ENCODE data around the gene C19orf73. TPM values are rescaled to one million over a fixed set of nuclear protein-coding genes. Genes with fewer than 3 reads are reported as not detected.

The C19orf73 gene
- total RNA-seq, 4 donors from 2014 or later = 0.83 to 3.3 (median 1.9) TPM

GRCh38 chr19:49145573-49146407 is 26.8 kb upstream of the C19orf73 start:
- 8% methylated on average over 30 of the region's 30 CpGs for WGBS
- Histone ChIP-seq H3K27ac (replicated peaks in 1 of 4) (peak overlapping the region in 2 of 4 donors; percentile 18 to 50), H3K4me3 (peak overlapping the region; percentile 21 to 54 (median 37)), H3K9me3 (no peaks in the 10 kb centered on the region), H3K36me3 (no peaks in the 10 kb centered on the region), H3K27me3 (no peaks in the 10 kb centered on the region), H3K4me1 (peaks cover 31 to 56% (median 53%) of the 10 kb centered on the region in 4 donors)
- no peak for DNase-seq (ENCODE audit: extremely low spot score)
- intact Hi-C loops (cut with DNase I) = loop anchor here (5.0 kb wide), 2 partner anchors 33 to 48 kb away; partner anchors contain the start of gene LIN7B
- no peak for TF ChIP-seq EP300 (IDR thresholded peaks at IDR 0.05)
- TF ChIP-seq CTCF (IDR thresholded peaks at IDR 0.05) = peak; percentile 90 to 95 (median 92)
- peak in 1 of 2 donors; percentile 29 for TF ChIP-seq POLR2AphosphoS5 (IDR thresholded peaks at IDR 0.05)
- TF ChIP-seq POLR2A (IDR thresholded peaks at IDR 0.05; ENCODE audit: low read depth) = no peak

GRCh38 chr19:49142866-49143335 is 24.0 kb upstream of the C19orf73 start:
- Histone ChIP-seq H3K27ac (replicated peaks in 1 of 4) (peak overlapping the region in 2 of 4 donors; percentile 18 to 58), H3K27me3 (no peaks in the 10 kb centered on the region), H3K4me3 (peak overlapping the region; percentile 50 to 68 (median 57)), H3K36me3 (no peaks in the 10 kb centered on the region), H3K4me1 (peaks cover 21 to 33% (median 30%) of the 10 kb centered on the region in 4 donors), H3K9me3 (no peaks in the 10 kb centered on the region)
- intact Hi-C loops (cut with DNase I) = no loop called here
- 3% methylated on average over 21 of the region's 21 CpGs for WGBS
- TF ChIP-seq CTCF (IDR thresholded peaks at IDR 0.05) (no peak), POLR2AphosphoS5 (IDR thresholded peaks at IDR 0.05) (peak; percentile 83 to 84)
- DNase-seq (ENCODE audit: extremely low spot score) = no peak

GRCh38 chr19:49141352-49141751 is 22.4 kb upstream of the C19orf73 start:
- intact Hi-C loops (cut with DNase I) = no loop called here
- H3K9me3 ChIP-seq = no peaks in the 10 kb centered on the region
- DNase-seq (ENCODE audit: extremely low spot score) = no peak
- no peak overlapping the region for H3K4me3 ChIP-seq
- 81% methylated on average over 6 of the region's 6 CpGs for WGBS
- H3K4me1 ChIP-seq = peaks cover 20 to 34% (median 30%) of the 10 kb centered on the region in 4 donors
- no peaks in the 10 kb centered on the region for H3K36me3 ChIP-seq
- H3K27me3 ChIP-seq = no peaks in the 10 kb centered on the region
- H3K27ac ChIP-seq (replicated peaks in 1 of 4) = no peak overlapping the region
- no peak for TF ChIP-seq POLR2A (IDR thresholded peaks at IDR 0.05; ENCODE audit: low read depth)
- no peak for TF ChIP-seq CTCF (IDR thresholded peaks at IDR 0.05)
- no peak for TF ChIP-seq POLR2AphosphoS5 (IDR thresholded peaks at IDR 0.05)
- no peak for TF ChIP-seq EP300 (IDR thresholded peaks at IDR 0.05)

GRCh38 chr19:49140951-49141350 is 22.0 kb upstream of the C19orf73 start:
- Histone ChIP-seq H3K27ac (replicated peaks in 1 of 4) (no peak overlapping the region), H3K27me3 (no peaks in the 10 kb centered on the region), H3K9me3 (no peaks in the 10 kb centered on the region), H3K36me3 (no peaks in the 10 kb centered on the region), H3K4me1 (peaks cover 18 to 34% (median 27%) of the 10 kb centered on the region in 4 donors), H3K4me3 (no peak overlapping the region)
- intact Hi-C loops (cut with DNase I) = no loop called here
- WGBS = 88% methylated on average over 7 of the region's 7 CpGs
- no peak for TF ChIP-seq EP300 (IDR thresholded peaks at IDR 0.05)
- no peak for DNase-seq (ENCODE audit: extremely low spot score)

GRCh38 chr19:49136771-49137171 is 17.8 kb upstream of the C19orf73 start:
- H3K27me3 ChIP-seq = no peaks in the 10 kb centered on the region
- intact Hi-C loops (cut with DNase I) = no loop called here
- H3K36me3 ChIP-seq = no peaks in the 10 kb centered on the region
- peak overlapping the region; percentile 26 to 67 (median 58) for H3K27ac ChIP-seq (replicated peaks in 1 of 4)
- H3K4me1 ChIP-seq = peaks cover 14 to 37% (median 26%) of the 10 kb centered on the region in 4 donors
- 51% methylated on average over 7 of the region's 10 CpGs for WGBS
- no peak overlapping the region for H3K4me3 ChIP-seq
- DNase-seq (ENCODE audit: extremely low spot score) = no peak
- H3K9me3 ChIP-seq = no peaks in the 10 kb centered on the region
- TF ChIP-seq EP300 (IDR thresholded peaks at IDR 0.05) (no peak), POLR2AphosphoS5 (IDR thresholded peaks at IDR 0.05) (peak; percentile 18 to 49)

Measured in esophagus muscularis mucosa (tissue), 4 donors.